Sigmoid colon (tissue), 7 donors: ENCODE data around the gene SNX32. TPM values are rescaled to one million over a fixed set of nuclear protein-coding genes. Genes with fewer than 3 reads are reported as not detected.

Experiments
- DNase-seq: peaks from one replicate; pipeline ENCODE4 v3.0.0-alpha.2; 2019
- H3K27ac ChIP-seq, 4 donors: fragments of 200-600 bp; sonication (generic); one replicate each; pipeline ENCODE4 v1.5.1; 2016 to 2019; ENCODE audit warnings: mild to moderate bottlenecking in 1 of 4
- H3K27me3 ChIP-seq, 3 donors: fragments of 200-600 bp; sonication (generic); one replicate each; pipeline ENCODE4 v1.5.1; 2019; ENCODE audit warnings: mild to moderate bottlenecking in 1 of 3
- H3K36me3 ChIP-seq, 4 donors: fragments of 200-600 bp; sonication (generic); one replicate each; pipeline ENCODE4 v1.5.1; 2016 to 2019
- H3K4me1 ChIP-seq, 4 donors: fragments of 200-600 bp; sonication (generic); one replicate each; pipeline ENCODE4 v1.5.1; 2017 to 2019
- H3K4me3 ChIP-seq, 4 donors: fragments of 200-600 bp; sonication (generic); one replicate each; pipeline ENCODE4 v1.5.1; 2017 to 2019; ENCODE audit warnings: mild to moderate bottlenecking in 2 of 4, moderate library complexity in 1 of 4
- H3K9me3 ChIP-seq, 4 donors: fragments of 200-600 bp in 3 of 4; sonication (generic) in 3 of 4; one replicate each; pipeline versions ENCODE4 v1.5.1 to v1.6.1; 2013 to 2019
- CTCF ChIP-seq, 4 experiments: fragments of 450-650 bp in 3 of 4; fragments of 200-600 bp in 1 of 4; IDR thresholded peaks; one replicate each; pipeline ENCODE4 v1.5.1; 2016 to 2019; ENCODE audit warnings: antibody characterized with exemption in 4 of 4, mild to moderate bottlenecking in 3 of 4, moderate library complexity in 2 of 4
- EP300 ChIP-seq, 4 donors: sonication (generic); formaldehyde crosslinking; IDR thresholded peaks; one replicate each; pipeline ENCODE4 v1.6.1; 2017; ENCODE audit warnings: antibody characterized with exemption in 4 of 4
- POLR2A ChIP-seq, 2 donors: fragments of 450-650 bp; IDR thresholded peaks; one replicate each; pipeline ENCODE4 v1.6.1; 2016; ENCODE audit warnings: antibody characterized with exemption in 2 of 2, mild to moderate bottlenecking in 2 of 2, moderate library complexity in 2 of 2
- POLR2AphosphoS5 ChIP-seq, 4 donors: sonication (generic); formaldehyde crosslinking; IDR thresholded peaks; one replicate each; pipeline ENCODE4 v1.6.1; 2017; ENCODE audit warnings: antibody characterized with exemption in 4 of 4
- WGBS, 2 donors: extraction: QIAGEN DNeasy Blood & Tissue Kit; methylation state at CpG; one replicate each; pipeline ENCODE4 v1.1.7; 2013; 5-methylcytosine and 5-hydroxymethylcytosine counted together
- intact Hi-C: fragments of 100-400 bp; cut with DNase I; formaldehyde crosslinking; loops from one replicate; pipeline ENCODE4 v1.15.1; 2023
- polyA plus RNA-seq, 3 donors: library from polyadenylated mRNA; stranded (reverse); fragments of 200-250 nt; gene quantifications; one replicate each; pipeline ENCODE4 v1.2.3, GENCODE V29; 2013
- total RNA-seq, 4 donors: library from RNA; depleted of rRNA; stranded (reverse); fragments of >200 nt; gene quantifications; one replicate each; pipeline ENCODE4 v1.1.0, GENCODE V29; 2016
- donor health status: healthy with polysubstance abuse.
- donor health status: Bipolar disorder and iron deficiency.
- donor health status: healthy.

Gene SNX32
- total and polyA plus RNA-seq, 7 donors = 0.27 to 1.5 (median 0.70) TPM; not detected in 1

DNA sequence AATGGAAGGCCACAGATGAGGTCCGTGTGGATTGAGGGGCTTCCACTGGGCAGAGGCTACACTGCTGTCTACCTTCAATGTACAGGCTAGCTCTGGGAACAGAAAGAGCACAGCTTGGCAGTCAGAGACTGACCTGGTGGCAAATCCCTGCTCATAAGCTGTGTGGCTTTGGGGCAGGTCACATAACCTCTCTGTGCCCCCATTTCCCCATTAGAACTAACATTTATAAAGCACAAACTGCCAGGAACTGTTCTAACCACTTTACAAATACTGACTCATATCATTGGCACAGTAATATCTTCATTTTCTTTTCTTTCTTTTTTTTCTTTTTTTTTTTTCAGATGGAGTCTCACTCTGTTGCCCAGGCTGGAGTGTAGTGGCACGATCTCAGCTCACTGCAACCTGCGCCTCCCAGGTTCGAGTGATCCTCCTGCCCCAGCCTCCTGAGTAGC lies 63.3 kb downstream of the SNX32 start:
- WGBS, 2 donors = 91 to 94% methylated on average over 4 of the region's 4 CpGs
- TF ChIP-seq EP300 (IDR thresholded peaks at IDR 0.05) (no peak), CTCF (IDR thresholded peaks at IDR 0.05) (no peak), POLR2AphosphoS5 (IDR thresholded peaks at IDR 0.05) (no peak), POLR2A (IDR thresholded peaks at IDR 0.05) (no peak)
- Histone ChIP-seq H3K27ac (no peak overlapping the region), H3K36me3 (no peaks in the 10 kb centered on the region), H3K4me1 (peaks cover 0 to 42% (median 36%) of the 10 kb centered on the region in 4 donors), H3K4me3 (no peak overlapping the region), H3K27me3 (peaks cover 0 to 15% (median 8%) of the 10 kb centered on the region in 3 donors), H3K9me3 (no peaks in the 10 kb centered on the region)
- intact Hi-C loops = no loop called here
- DNase-seq = no peak

DNA sequence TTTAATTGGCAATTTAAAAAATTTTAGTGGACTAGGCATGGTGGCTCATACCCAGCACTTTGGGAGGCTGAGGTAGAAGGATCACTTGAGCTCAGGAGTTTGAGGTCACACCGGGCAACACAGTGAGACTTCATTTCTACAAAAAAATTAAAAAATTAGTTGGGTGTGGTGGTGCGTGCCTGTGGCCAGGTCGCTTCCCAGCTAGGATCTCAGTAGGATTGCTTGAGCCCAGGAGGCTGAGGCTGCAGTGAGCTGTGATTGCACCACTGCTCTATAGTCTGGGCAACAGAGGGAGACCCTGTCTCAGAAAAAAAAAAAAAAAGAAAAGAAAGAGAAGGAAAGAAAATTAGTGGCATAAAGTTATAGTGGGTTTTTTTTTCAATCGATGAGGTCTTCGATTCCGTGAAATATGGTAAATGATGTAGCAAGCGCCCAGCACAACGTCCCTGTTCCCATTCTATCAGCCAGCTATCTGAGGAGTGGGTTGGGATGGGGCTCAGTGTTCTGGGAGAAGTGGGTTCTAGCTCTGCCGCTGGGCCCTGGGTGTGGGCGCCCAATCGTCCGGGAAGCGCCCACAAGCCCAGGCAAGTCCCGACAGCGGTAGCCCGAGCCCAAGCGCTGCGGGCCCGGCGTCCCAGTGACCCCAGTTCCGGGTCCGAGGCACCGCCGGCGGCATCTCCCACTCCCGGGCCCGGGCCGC lies 65.0 kb downstream of the SNX32 start:
- peak overlapping the region in 2 of 4 donors; percentile 76 to 79 for H3K27ac ChIP-seq
- no peaks in the 10 kb centered on the region for H3K9me3 ChIP-seq
- WGBS, 2 donors = 23 to 26% methylated on average over 28 of the region's 28 CpGs

GRCh38 chr11:65899356-65900124 lies 65.8 kb downstream of the SNX32 start:
- DNase-seq = peak; percentile 82
- TF ChIP-seq CTCF (IDR thresholded peaks at IDR 0.05) = no peak
- TF ChIP-seq POLR2AphosphoS5 (IDR thresholded peaks at IDR 0.05) = peak in 3 of 4 donors; percentile 18 to 55 (median 33)
- H3K4me1 ChIP-seq = peaks cover 0 to 21% (median 16%) of the 10 kb centered on the region in 4 donors
- H3K36me3 ChIP-seq = no peaks in the 10 kb centered on the region
- peak overlapping the region; percentile 15 to 70 (median 57) for H3K4me3 ChIP-seq
- peaks cover 0 to 15% (median 8%) of the 10 kb centered on the region in 3 donors for H3K27me3 ChIP-seq
- H3K9me3 ChIP-seq = no peaks in the 10 kb centered on the region
- WGBS, 2 donors = 3% methylated on average over 78 of the region's 78 CpGs
- intact Hi-C loops = loop anchor here (2.0 kb wide), 1 partner anchor 15 kb away; no protein-coding TSS in a partner anchor
- peak overlapping the region; percentile 53 to 79 (median 74) for H3K27ac ChIP-seq

More for the DNA sequence above, 65.0 kb downstream of the SNX32 start:
- peaks cover 0 to 25% (median 18%) of the 10 kb centered on the region in 4 donors for H3K4me1 ChIP-seq
- intact Hi-C loops = no loop called here
- peaks cover 0 to 15% (median 8%) of the 10 kb centered on the region in 3 donors for H3K27me3 ChIP-seq
- no peak for DNase-seq
- H3K36me3 ChIP-seq = no peaks in the 10 kb centered on the region
- H3K4me3 ChIP-seq = peak overlapping the region; percentile 15 to 70 (median 57)
- TF ChIP-seq EP300 (IDR thresholded peaks at IDR 0.05) (no peak), POLR2AphosphoS5 (IDR thresholded peaks at IDR 0.05) (no peak), POLR2A (IDR thresholded peaks at IDR 0.05) (no peak), CTCF (IDR thresholded peaks at IDR 0.05) (no peak)

DNA sequence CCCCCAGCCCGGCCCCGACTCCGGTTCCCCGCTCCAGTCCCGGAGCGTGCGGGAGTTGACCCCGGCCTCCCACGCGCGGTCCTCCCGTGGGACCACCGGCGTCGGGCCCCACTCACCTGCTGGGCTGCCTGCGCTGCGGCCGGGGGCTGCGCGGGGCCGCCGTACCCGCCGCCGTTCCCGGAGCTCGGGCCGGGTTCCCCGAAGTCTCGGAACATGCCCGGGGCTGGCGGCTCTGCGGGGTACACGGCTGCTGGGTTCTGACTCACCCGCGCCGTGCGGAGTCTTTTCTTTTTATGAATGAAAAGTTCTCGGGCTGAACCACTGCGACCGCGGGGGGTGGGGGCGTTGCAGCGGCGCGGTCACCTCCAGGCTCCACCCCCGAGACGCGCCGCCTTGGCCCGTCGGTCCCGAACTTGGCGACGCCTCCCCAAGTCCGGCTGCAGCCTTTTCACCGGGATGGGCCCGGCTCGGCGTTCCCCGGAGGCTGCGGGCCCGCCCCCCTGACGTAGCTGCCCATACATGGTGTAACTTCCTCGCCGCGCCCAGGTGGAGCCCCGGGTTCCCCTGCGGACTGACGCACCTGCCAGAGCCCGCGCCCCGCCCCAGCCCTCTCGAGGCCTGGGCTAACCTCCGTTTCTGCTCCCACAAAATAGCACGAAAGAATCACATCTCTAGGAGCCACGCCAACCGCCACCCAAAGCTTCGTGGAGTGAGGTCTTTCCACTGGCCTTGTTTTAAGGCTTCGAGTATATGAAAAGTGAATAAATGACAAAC lies 66.5 kb downstream of the SNX32 start, which contains the start of gene FOSL1:
Gene FOSL1 (minus strand): TSS at position 264 of the 774 bp plus-strand sequence. CDS start 49 bp downstream, at position 215.
- WGBS, 2 donors = 1% methylated on average over 80 of the region's 80 CpGs
- Histone ChIP-seq H3K27me3 (peaks cover 0 to 15% (median 8%) of the 10 kb centered on the region in 3 donors), H3K9me3 (no peaks in the 10 kb centered on the region), H3K4me1 (peaks cover 0 to 21% (median 16%) of the 10 kb centered on the region in 4 donors), H3K4me3 (peak within 1 kb of the TSS; percentile 15 to 70 (median 57)), H3K36me3 (no peaks in the 10 kb centered on the region), H3K27ac (peak within 1 kb of the TSS; percentile 53 to 79 (median 74))
- DNase-seq = peak; percentile 93
- intact Hi-C loops = loop anchor here (2.0 kb wide), 1 partner anchor 14 kb away; no protein-coding TSS in a partner anchor
- TF ChIP-seq EP300 (IDR thresholded peaks at IDR 0.05) = no peak
- no peak for TF ChIP-seq POLR2A (IDR thresholded peaks at IDR 0.05)
- TF ChIP-seq POLR2AphosphoS5 (IDR thresholded peaks at IDR 0.05) = peak; percentile 47 to 87 (median 70)
